NCI-H446 (cell line): ENCODE measurements around the gene CRYBG2.
"Not testable (repeated sequence)": the region's sequence is repeated elsewhere in the genome, so short reads cannot be mapped to it uniquely, and the experiment has no call there.

Experiments used
- DNase-seq, 2 experiments: peaks; one replicate each; lab custom pipeline; 2025; lab: John Stamatoyannopoulos, UW

The CRYBG2 gene

GRCh38 chr1:26353976-26354820 lies at the start of gene CRYBG2:
CRYBG2 (minus strand) TSS chr1:26354130; CDS start chr1:26346657, 7,473 bp downstream.
- no peak for DNase-seq

GRCh38 chr1:26403656-26404055 lies 49.7 kb upstream of the CRYBG2 start:
- DNase-seq: no peak

- no peak for DNase-seq
These were observed 48.0 kb upstream of the CRYBG2 start for GRCh38 chr1:26401891-26402290.

DNA sequence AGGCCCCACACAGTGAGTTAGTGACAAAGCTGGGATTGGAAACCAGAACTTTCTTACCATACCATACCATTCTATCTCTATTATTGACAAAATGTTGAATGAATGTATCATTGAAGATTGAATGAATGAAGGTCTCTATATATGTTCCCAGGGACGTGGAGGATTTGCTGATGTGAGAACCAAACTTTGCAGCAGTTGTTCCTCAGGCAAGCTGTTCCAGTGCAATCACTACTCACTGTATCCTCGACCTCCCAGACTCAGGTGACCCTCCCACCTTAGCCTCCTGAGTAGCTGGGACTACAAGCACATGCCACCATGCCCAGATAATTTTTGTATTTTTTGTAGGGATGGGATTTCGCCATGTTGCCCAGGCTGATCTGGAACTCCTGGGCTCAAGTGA lies 45.1 kb upstream of the CRYBG2 start:
- no peak for DNase-seq

DNA sequence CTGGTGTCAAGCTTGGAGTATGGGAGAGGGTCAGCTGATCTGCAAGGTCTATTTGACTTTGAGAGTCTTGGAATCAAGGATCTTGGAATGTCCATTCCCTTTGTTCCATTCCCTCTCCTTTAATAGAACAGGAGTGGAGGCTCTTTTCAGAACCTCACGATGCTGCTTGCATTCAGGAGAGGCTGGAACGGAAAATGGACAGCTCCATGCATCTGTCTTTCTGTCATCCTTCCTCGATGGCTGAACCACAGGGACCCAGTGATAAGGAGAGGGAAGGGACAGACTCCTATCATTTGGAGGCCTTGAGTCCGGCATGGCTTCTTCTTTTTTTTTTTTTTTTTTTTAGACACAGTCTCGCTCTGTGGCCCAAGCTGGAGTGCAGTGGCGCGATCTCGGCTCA lies 41.8 kb upstream of the CRYBG2 start:
- no peak for DNase-seq

DNA sequence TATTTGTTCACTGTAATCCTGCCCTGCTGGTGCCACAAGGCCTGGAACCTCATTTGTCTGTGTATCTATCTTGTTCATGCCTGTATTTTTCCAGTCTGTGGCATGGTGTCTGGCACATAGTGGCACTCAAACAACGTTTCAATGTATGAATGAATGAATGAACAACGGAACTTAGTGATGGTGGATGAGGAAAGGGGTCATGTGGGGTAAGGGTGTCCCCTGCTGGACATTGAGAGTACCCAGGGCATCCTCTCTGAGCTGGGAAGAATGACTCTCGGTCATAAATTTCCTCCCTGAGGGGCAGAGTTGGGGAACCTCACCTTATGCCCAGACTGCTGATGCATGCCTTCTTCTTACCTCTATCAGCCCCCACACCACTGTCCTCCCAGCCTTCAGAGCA lies 37.5 kb upstream of the CRYBG2 start:
- peak; percentile 15 to 45 for DNase-seq

DNA sequence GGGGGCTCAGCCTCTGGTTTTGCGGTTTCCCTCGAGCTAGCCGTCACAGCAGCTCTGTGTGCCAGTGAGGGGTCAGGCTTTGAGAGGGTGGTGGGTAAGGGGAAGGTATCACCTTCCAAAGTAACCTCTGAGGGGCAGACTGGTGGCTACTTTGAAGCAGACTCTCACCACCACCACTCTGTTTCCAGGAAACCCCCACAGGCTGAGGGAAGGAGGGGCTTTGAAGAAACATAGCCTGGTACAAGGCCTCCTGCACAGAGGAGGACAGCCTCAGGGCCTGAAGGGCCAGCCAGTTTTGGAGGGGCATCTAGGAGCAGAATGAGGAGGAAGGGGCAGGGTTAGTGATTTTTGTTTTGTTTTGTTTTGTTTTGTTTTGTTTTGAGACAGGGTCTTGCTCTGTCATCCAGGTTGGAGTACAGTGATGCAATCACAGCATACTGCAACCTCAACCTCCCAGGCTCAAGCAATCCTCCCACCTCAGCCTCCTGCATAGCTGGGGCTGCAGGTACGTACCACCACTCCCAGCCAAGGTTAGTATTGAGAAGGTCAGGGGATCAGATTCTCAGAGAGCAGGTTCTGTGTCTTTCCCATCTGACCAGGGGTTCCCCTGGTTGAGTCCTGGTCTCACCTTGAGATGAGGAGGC lies 35.8 kb upstream of the CRYBG2 start:
- no peak for DNase-seq

- no peak for DNase-seq
These were observed 35.0 kb upstream of the CRYBG2 start for GRCh38 chr1:26388791-26389445.

- DNase-seq: no peak
These were observed 33.5 kb upstream of the CRYBG2 start for GRCh38 chr1:26387447-26387846.

- DNase-seq: not testable (repeated sequence)
These were observed 31.1 kb upstream of the CRYBG2 start for GRCh38 chr1:26385063-26385462.

DNA sequence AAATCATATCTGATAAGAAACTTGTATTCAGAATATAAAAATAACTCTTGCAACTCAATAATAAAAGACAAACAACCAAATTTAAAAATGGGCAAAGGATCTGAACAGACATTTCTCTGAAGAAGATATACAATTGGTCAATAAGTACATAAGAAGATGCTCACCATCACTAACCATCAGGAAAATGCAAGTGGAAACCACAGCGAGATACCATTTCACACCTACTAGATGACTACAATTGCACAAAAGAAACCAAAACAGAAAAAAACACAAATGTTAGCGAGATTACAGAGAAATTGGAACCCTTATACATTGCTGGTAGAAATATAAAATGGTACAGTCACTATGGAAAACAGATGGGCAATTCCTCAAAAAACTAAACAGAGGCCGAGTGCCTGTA lies 30.1 kb upstream of the CRYBG2 start:
- no peak for DNase-seq

- no peak for DNase-seq
These were observed 24.9 kb upstream of the CRYBG2 start for GRCh38 chr1:26378879-26379251.

DNA sequence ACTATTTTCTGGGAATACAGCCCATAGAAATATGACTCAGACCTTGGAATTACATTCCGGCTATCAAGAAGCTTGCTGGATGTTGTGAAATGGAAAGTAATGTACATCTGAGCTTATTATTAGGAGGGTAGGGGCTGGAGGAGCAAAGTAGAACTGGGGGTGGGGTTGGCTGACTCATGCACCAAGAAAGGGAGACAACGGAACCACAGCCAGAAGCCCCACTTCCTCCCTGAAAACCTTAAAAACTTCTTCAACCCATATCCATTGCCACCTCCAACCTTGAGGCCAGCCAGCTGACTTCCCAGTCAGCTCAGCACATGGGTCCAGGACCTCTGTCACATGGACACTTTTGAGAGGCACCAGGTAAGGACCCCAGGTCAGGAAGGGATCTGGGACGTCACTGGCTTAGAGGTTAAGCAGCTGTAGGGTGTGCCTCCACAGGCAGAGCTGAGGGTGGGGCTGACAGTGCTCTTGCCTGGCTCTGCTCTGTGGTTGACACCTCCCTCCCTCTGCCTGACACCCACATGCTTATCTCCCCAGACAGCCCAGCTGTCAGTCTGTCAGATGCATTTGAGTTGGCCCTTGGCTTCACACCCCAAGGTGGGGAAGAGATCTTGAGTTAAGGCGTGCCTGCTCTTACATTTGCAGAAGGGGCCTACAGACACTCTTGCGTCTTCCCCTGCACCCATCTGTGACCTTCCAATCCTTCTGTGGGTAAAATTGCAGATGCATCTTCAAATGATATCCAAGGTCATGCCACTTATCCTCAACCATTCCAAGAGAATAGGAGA lies 24.4 kb upstream of the CRYBG2 start:
- DNase-seq: peak in 1 of 2 experiments; percentile 61

DNA sequence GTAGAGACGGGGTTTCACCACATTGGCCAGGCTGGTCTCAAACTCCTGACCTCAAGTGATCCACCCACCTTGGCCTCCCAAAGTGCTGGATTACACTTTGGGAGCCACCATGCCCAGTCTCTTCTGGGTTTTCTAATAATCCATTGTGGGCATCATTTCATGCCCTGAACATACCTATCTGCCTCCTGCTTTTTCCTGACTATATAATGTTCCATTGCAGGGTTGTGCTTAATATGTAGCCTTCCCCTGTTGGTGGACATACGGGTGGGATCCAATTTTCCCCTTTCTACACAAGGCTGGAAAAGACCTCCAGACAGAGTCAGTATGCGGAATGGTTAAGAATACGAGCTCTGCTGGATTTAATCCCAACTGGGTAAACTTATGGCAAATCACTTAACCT lies 22.1 kb upstream of the CRYBG2 start:
- DNase-seq: no peak

DNA sequence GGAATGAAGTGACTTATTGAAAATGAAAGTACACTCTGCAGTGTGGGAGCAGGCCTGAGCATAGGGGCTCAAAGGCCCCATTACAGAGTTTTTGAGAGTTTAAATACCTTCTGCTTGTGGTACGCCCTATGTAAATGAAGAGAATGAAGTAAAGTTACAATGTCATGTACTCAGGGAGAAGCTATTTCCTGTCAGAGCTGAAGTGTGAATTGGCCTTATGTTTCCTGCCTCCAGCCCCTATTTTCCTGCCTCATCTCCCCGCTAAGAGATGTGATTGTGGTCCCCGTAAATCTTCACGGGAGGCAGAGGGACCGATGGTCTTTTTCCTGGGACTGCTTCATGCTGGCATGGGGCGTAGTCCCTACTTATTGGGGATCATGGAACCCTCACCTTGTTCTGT lies 21.2 kb upstream of the CRYBG2 start:
- DNase-seq: no peak

- not testable (repeated sequence) for DNase-seq
These were observed 20.4 kb upstream of the CRYBG2 start for GRCh38 chr1:26374361-26374760.

DNA sequence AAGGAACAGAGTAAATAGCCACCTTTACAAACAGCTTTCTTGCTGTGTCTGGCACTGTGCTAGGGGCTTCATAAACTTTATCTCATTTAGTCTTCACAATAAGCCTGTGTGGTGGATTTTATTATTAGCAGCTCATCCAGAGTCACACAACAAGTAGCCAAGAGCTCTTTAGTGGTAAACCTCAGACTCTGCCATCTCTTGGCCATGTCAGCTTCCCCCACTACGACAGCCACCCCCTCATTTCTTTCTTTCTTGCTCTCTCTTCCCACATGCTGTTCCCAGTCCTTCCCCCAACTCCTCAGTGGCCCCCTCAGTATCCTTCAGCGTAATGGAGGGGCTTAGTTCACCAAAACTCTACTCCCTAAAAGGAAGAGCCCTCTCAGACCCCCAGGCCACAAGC lies 19.9 kb upstream of the CRYBG2 start:
- no peak for DNase-seq

DNA sequence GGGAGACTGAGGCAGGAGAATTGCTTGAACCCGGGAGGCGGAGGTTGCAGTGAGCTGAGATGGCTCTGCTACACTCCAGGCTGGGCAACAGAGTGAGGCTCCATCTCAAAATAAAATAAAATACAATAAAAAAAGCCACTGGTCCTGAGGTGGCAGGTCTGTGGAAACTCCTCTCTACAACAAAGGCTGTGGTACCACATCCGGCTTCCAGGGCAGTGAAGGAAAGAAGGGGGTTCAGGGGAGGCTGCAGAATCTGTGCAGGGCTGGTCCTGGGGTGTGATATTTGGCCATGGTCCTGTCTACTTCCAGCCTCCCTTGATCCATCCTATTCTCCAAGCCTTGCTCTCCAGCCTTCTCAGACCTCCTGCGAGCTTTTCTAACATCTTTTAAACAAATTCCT lies 19.4 kb upstream of the CRYBG2 start:
- DNase-seq: no peak

DNA sequence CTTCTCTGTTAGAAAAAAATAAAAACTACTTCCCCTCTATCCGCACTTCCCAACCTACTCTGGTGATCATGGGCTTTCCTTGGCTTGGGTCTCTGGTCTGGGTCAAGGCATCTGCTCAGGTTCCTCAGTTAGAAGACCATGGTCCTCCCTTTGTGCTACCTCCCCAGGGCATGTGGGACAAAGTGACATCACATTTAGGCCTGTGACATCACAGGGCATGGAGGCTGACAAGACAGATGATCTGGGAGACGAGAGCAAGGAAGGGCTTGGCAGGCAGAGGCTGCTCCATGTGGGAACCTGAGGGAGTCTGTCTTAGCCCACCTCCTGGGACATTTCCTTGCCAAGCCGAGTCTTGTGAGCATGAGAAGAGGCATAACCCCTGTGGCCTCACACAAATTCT lies 18.7 kb upstream of the CRYBG2 start, which contains the start of gene ZNF683:
TSS of gene ZNF683 (minus strand) at position 140 of the 400 bp plus-strand sequence. CDS start 4,179 bp downstream, outside the sequence.
- DNase-seq: not testable (repeated sequence)

DNA sequence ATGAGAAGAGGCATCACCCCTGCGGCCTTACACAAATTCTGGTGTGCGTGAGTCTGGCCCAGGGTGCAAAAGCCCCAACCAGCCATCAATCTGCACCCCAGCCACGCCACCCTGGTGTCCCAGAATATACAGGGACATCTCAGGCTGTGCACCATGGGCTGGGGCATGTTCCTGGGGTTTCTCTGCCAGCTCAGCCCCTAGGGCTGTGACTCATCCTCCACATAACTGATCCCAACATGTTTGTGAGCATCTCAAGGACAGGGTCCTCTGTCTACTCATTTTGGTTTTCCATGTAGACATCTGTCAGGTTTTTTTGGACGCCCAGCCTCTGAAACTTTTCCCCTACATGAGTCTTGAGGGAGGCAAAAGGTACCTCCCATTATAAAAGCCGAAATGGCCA lies 18.1 kb upstream of the CRYBG2 start:
- DNase-seq: no peak

DNA sequence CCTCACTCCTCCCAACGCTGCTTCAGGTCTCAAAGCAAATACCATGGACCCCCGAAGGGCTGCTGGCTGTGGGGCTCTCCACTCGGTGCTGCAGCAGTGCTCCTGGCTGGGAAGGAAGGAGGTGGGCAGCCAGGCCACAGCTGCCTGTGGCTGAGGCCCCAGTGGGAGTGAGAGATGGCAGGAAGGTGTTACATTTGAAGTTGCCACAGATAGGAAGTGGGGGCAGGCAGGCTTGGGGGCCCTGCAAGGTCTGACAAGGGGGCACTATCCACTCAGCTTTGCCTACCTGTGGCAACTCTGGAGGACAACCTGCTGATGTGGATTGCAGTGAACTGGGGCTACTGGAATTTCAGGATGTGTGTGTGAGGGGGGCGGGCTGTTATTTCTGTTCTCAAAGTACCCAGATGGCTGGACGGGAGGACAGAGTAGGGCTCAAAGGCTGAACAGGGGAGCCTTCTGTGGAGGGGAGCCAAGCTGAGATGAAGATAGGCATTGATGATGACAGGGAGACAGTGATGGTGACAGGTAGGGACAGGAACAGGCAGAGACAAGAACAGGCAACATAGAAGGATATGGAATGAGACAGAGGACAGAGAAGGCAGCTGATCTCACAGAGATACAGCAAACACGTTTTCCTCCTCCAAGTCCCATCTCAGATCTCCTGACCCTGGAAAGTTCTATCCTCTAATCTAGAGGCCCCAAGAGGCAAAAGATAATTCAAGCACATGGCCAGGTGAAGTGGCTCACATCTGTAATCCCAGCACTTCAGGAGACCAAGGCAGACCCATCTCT lies 16.9 kb upstream of the CRYBG2 start:
- no peak for DNase-seq
